Kidney tubule cell (primary cell): ENCODE results near the gene MICAL2.
A peak's percentile ranks its signal among the peaks of the same experiment; 100 is the strongest.

Experiments used
- DNase-seq: peaks from one replicate; pipeline ENCODE4 v3.0.0-alpha.2; 2018; ENCODE audit warnings: low spot score

The MICAL2 gene

DNA sequence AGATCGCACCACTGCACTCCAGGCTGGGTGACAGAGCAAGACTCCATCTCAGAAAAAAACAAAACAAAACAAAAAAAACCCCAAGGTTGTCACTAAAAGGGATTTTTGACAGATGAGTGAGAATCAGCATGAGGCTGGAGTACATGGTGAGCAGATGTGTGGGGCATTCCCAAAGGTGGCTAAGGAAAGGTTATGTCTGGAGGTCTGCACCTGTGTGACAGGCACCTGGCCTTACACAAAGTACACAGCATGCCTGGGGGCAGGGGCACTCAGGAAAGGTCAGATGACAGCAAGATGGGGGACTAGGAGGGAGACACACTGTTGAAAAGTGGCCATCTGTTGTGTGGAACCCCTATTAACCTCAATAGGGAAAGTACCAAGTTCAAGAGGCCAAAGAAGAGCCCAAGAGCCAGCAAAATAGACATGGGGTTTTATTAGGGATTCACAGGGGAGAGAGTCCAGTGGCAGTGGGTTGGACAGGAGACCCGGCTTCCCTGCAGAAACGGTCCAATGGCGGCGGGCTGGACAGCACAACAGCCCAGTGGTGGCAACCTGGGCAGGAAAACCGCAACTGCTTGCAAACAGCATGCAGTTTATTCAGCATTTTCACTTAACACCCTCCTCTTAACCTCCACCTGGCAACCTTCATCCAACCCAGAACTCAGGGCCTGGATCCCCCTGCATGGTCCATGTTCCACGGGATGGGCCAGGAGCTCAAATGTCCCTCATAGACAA lies 101.1 kb downstream of the MICAL2 start:
- no peak for DNase-seq

DNA sequence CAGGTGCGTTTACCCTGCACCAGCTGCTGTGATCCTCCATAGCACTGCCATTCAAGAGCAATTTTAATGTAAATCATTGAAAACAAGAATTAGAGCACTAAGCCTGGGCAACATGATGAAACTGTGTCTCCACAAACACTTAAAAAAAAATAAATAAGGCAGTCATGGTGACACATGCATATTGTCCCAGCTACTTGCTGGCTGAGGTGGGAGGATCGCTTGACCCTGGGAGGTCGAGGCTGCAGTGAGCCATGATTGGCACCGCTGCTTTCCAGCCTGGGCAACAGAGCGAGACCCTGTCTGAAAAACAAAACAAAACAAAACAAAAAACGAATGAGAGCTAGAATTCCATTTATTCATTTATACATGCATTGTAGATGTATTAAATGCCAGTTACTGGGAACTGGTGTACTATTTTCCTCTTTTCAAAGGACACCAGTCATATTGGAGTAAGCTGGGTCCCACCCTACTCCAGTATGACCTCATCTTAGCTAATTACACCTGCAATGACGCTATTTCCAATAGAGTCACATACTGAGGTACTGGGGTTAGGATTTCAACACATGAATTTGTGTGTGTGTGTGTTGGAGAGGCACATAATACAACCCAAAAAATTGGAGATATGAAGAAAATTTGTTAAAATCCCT lies 101.9 kb downstream of the MICAL2 start:
- DNase-seq, result peak; percentile 58

DNA sequence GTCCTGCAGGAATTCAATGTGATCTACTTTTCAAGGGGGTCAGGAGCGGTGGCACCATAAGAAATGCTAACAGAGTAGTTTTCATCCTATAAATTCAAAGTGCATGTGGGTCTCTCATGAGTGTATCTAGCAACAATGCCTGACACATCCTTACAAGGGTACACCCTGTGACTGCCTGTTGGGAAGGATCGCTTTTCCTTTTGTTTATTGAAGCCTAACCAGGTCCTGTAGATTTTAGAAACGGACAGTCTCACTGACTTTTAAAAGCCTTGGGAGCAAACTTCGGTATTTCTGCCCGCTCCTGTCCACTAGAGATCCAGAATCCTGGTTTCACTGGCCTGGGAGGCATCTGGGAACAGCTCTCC lies 102.4 kb downstream of the MICAL2 start:
- no peak for DNase-seq

GRCh38 chr11:12213883-12214282 lies 103.5 kb downstream of the MICAL2 start:
- peak; percentile 29 for DNase-seq

DNA sequence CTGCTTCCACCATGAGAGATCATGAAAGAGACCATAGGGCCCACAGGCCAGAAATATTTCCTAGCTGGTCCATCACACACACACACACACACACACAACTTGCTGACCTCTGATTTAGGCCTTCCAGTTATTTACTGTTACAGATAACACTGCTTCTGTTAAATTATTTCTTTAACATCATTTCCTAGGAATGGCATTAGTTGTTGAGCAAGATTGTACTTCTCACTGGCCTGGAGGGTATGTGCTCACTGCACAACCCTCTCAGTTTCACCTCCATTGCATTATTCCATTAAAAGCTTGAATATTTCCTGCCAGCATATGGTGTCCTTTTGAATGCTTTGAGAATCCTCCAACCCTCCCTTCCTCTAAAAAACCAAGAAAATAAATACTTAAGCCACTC lies 104.4 kb downstream of the MICAL2 start:
- no peak for DNase-seq

DNA sequence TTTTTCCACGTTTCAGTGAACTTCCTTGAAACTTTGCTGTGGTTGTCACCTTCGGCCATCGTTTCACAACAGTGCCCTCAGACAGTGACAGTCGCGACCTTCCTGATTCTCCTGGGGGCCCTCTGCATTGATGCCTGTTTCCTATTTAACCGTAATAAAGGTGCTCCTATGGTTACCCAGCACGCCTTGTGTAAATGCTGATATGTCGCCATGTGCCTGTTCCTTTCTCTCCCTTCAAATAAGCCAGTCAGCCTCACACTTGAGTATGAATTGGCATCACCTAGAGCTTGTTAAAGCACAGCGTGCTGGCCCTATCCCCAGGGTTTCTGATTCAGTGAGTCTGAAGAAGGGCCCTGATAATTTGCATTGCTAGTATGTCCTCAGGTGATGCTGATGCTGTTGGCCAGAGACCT lies 104.8 kb downstream of the MICAL2 start:
- DNase-seq, result no peak

- DNase-seq, result no peak
Measured at GRCh38 chr11:12216041-12216451, 105.7 kb downstream of the MICAL2 start.

- no peak for DNase-seq
Measured at GRCh38 chr11:12216671-12217374, 106.4 kb downstream of the MICAL2 start.

DNA sequence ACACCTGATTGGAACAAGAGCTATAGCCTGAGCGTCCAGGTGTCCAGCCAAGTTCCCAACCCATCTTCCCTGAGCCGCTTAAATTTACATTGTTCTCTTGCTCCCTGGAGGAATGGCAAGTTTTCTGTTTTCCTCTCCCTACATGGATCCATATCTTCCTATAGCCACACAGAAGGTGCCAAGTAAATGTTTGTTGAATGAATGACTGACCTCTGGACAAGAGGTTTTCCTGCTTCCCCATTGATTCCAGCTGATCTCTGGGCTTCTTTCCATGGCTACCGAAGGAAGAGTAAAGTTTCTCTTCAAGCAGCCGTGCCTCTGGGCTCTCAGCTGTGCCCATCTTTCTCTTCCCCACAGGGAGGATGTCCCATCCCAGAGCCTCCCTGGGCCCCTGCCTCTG lies 107.5 kb downstream of the MICAL2 start:
- no peak for DNase-seq

GRCh38 chr11:12218909-12219308 lies 108.5 kb downstream of the MICAL2 start:
- no peak for DNase-seq

DNA sequence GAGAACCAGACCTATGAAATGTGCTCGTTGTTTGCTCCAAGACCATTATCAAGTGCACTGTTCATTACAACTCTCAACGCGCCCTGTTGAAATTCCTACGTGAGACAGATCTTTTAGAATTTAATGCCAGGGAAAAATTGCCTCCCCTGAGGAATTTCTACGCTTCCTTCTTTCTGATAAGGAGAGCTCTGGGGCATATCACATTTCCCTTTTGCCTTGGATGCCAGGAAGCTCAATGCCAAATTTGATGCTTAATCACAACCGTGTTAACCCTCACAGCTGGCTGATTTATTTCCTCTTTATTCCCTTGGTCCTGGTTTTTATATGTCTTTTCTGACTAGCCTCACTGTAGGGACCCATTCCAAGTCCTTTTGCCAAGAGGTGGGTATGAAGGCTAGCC lies 109.4 kb downstream of the MICAL2 start:
- DNase-seq, result no peak

- DNase-seq, result no peak
Measured at GRCh38 chr11:12220305-12220704, 109.9 kb downstream of the MICAL2 start.

DNA sequence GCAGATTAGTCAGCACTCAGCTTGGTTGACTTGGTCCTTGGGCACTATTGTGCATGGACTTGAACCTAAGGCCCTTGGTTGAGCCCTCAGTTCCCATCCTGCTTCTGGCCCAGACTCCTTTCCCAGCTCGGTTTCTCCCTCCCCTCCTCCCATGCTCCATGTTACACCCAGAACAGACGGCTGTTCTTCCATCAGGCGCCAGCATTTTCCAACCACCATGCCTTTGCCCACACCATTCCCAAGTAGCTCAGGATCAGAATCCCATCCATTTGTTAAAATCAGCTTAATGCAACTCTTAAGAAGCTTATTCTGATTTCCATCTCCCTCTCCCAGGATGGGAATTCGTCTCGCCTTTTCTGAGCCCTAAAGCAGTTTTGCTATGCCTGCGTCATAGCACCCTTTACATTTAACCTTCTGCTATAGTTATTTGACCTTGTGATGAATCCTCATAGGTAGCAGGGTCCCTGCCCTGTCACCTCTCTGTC lies 110.7 kb downstream of the MICAL2 start:
- DNase-seq, result no peak

DNA sequence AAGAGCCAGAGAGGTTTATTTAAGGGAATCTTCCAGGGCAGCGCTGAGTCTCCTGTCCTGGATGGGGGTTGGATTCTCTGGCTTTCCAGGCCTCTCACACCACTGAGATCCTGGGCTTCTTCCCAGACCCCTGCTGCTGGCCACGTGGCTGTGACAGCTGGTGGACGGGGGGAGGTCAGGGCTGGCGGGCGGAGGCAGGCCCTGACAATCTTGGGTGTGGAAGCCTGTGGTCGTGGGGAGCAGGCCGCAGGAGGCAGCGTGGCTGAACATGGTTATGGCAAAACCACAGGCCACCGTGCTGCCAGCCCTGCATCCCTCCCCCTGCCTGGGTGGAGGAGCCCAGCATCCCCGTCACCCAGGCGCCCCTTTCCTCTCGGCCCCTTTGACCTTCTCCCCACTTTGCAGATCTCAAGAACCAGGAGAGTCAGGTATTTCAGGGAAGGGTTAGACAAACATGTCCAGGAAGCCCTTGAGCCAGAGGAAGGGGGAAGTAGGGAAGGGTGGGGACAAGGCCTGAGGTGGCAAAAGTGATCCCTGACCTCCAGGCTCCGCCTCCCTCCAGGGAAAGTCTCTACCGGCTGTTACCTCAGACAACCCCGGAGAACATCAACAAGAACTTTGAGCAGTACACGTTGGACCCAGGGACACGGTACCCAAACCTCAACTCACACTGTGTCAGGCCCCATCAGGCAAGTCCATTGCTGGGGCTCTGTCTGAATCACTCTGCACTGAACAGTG lies 111.8 kb downstream of the MICAL2 start:
- DNase-seq, result no peak

DNA sequence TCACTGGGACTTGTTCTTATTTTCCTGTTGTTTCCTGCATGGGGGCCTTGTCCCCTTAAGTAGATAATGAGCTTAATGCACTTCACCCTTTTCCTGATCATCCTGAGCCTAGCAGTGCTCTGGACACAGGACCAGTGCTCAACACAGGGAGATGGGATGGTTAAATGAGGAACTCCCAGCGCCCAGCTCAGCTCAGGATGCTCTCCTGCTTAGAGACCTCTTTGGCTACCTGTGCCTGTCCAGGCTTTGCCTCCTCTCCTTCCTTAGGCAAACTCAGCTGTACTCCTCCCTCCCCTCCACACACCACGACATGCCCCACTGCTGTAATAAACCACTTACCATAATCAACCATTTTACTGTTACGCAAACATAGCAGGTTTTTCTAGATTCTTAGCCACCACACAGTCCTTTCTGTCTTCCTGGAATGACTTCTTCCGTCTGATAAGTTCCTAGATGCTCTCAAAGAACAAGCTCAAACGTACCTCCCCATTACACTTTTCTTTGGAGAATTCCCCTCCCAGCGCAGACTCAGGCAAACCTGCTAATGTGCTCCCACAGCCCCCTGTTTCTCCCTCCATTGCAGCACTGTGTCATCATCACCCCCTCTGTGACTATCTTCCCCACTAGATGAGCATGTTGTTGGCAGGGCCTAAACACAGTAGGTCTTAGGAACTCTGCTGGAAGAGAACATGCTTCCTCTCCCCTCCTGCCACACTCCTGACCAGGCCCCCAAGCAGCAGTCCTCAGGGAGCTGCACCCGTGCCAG lies 113.6 kb downstream of the MICAL2 start:
- no peak for DNase-seq

DNA sequence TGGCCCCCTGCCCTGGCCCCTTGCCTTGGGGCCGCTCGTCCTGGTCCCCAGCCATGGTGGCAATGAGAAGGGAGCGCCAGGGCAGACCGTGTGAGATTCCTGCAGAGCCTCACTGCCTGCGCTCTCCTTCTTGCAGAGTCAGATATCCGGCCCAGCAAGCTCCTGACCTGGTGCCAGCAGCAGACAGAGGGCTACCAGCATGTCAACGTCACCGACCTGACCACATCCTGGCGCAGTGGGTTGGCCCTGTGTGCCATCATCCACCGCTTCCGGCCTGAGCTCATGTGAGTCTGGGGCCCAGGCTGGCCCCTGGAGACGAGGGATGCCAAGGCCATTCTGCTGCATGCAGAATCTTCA lies 114.1 kb downstream of the MICAL2 start:
- peak; percentile 25 for DNase-seq

DNA sequence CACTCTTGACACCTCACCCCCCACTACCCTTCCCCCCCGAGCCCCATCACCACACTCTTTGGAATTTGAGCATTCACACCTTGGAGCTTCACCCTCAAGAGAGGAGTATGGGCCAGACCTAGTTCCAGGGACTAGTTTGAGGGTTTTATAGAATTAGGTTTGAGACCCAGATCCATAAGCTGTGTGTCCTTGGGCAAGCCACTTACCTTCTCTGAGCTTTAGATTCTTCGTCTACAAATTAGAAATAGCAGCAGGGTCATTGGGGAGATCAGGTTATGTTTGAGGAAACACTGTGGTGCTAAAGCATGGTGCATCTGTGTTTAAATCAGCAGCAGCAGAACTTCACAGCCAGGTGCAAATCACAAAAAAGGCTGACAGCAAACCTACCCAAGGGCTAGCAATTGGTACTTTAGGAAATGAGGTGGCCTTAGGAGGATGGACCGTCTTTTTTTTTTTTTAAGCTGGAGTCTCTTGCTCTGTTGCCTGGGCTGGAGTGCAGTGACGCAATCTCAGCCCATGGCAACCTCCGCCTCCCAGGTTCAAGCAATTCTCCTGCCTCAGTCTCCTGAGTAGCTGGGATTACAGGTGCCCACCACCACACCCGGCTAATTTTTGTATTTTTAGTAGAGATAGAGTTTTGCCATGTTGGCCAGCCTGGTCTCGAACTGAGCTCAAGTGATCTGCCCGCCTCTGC lies 114.8 kb downstream of the MICAL2 start:
- DNase-seq, result no peak

DNA sequence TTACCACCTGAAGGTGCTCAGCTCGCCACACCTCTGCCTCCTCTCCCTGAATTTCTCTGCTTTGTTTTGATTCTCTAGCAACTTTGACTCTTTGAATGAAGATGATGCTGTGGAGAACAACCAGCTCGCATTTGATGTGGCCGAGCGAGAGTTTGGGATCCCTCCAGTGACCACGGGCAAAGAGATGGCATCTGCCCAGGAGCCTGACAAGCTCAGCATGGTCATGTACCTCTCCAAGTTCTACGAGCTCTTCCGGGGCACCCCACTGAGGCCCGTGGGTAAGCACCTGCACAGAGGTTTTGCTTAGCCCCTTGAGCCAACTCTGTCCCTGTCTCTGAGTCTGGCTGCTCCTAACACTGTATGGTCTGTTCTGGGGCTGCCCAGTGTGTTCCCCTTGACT lies 115.7 kb downstream of the MICAL2 start:
- no peak for DNase-seq

GRCh38 chr11:12229450-12230229 lies 119.2 kb downstream of the MICAL2 start:
- no peak for DNase-seq

DNA sequence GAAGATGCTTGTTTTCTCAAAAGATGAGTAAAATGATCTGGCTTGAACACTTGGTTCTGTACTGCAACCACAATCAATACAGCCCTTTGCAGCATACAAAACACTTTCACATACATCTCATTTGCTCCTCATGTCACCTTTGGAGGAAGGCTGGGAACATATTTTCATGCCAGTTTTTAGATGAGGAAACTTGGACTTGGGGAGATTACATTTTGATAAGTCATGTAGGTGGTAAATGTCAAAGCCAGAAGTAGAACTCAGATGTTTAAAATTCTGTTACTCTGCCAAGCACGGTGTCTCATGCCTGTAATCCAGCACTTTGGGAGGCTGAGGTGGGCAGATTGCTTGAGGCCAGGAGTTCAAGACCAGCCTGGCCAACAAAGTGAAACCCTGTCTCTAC lies 121.8 kb downstream of the MICAL2 start:
- no peak for DNase-seq
